Calu3 (cell line): ENCODE data around the gene HBZ. TPM values are rescaled to one million over a fixed set of nuclear protein-coding genes. Genes with fewer than 3 reads are reported as not detected.
"Not testable (repeated sequence)": the region's sequence is repeated elsewhere in the genome, so short reads cannot be mapped to it uniquely, and the experiment has no call there.

ENCODE experiments used
- BruUV-seq: library from RNA; stranded (reverse); fragments of 400-500 nt; replicated peaks from 2 replicates; lab custom pipeline; 2021; lab: Mats Ljungman, UMichigan
- CTCF ChIA-PET: fragments of 300-600 bp; sonication (Branson Sonifier 250); formaldehyde crosslinking; loops from one replicate; lab custom pipeline; 2022; ENCODE audit warnings: antibody characterized with exemption; lab: Charles Lee
- DNase-seq: peaks from one replicate; pipeline ENCODE4 v3.0.0; 2022
- H3K27ac Mint-ChIP-seq: one replicate; pipeline ENCODE4 v1.8.0; 2022; ENCODE audit warnings: mixed read lengths; ENCODE audit not compliant: unreplicated experiment
- H3K27me3 Mint-ChIP-seq: one replicate; pipeline ENCODE4 v1.8.0; 2022; ENCODE audit warnings: mixed read lengths; ENCODE audit not compliant: unreplicated experiment
- H3K36me3 Mint-ChIP-seq: one replicate; pipeline ENCODE4 v1.8.0; 2022; ENCODE audit warnings: mild to moderate bottlenecking, moderate library complexity, mixed read lengths; ENCODE audit not compliant: insufficient read depth, unreplicated experiment
- H3K4me1 Mint-ChIP-seq: one replicate; pipeline ENCODE4 v1.8.0; 2022; ENCODE audit warnings: mild to moderate bottlenecking, low read depth, mixed read lengths; ENCODE audit not compliant: unreplicated experiment
- H3K4me3 Mint-ChIP-seq: one replicate; pipeline ENCODE4 v1.8.0; 2022; ENCODE audit warnings: mild to moderate bottlenecking, low read depth, moderate library complexity, mixed read lengths; ENCODE audit not compliant: unreplicated experiment
- H3K9me3 Mint-ChIP-seq: one replicate; pipeline ENCODE4 v1.8.0; 2022; ENCODE audit warnings: low read depth, mixed read lengths; ENCODE audit not compliant: unreplicated experiment
- CTCF ChIP-seq: fragments of 200-600 bp; IDR thresholded peaks from one replicate; pipeline ENCODE4 v1.8.0; 2022; ENCODE audit warnings: antibody characterized with exemption; ENCODE audit not compliant: unreplicated experiment
- intact Hi-C: fragments of 100-400 bp; cut with micrococcal nuclease; formaldehyde crosslinking; loops from one replicate; pipeline ENCODE4 v1.10.0; 2022; ENCODE audit not compliant: unreplicated experiment
- total RNA-seq: library from RNA; stranded (reverse); gene quantifications from 2 replicates; pipeline ENCODE4 v1.2.3, GENCODE V29; 2022

HBZ gene
- total RNA-seq, 1 experiment from 2014 or later, result not detected

- Mint-ChIP-seq H3K9me3 (no peaks in the 10 kb centered on the region), H3K27me3 (peaks cover 39% of the 10 kb centered on the region), H3K27ac (no peak overlapping the region), H3K4me3 (no peak overlapping the region), H3K4me1 (no peaks in the 10 kb centered on the region), H3K36me3 (peaks cover 6% of the 10 kb centered on the region)
- no TSS peak for BruUV-seq
- TF ChIP-seq CTCF, result no peak
- DNase-seq, result no peak
- intact Hi-C loops, result no loop called here
- CTCF ChIA-PET, result interaction anchor here (0.6 kb wide), 1 partner anchor 91 kb away, joined by 5 read pairs; the partner anchor contains the start of genes POLR3K and SNRNP25
Measured at GRCh38 chr16:144797-145252, 7.6 kb upstream of the HBZ start.

- intact Hi-C loops, result no loop called here
- CTCF ChIA-PET, result no interaction called here
- Mint-ChIP-seq H3K27me3 (peaks cover 55% of the 10 kb centered on the region), H3K9me3 (no peaks in the 10 kb centered on the region), H3K36me3 (no peaks in the 10 kb centered on the region), H3K27ac (no peak overlapping the region), H3K4me3 (no peak overlapping the region), H3K4me1 (no peaks in the 10 kb centered on the region)
- TF ChIP-seq CTCF, result no peak
- DNase-seq, result no peak
- BruUV-seq, result no TSS peak
Measured at GRCh38 chr16:146646-147045, 5.8 kb upstream of the HBZ start.

GRCh38 chr16:149024-149660 lies 3.3 kb upstream of the HBZ start:
- Mint-ChIP-seq H3K4me3 (no peak overlapping the region), H3K9me3 (no peaks in the 10 kb centered on the region), H3K27me3 (peaks cover 58% of the 10 kb centered on the region), H3K36me3 (peaks cover 1% of the 10 kb centered on the region), H3K27ac (no peak overlapping the region), H3K4me1 (no peaks in the 10 kb centered on the region)
- TF ChIP-seq CTCF, result no peak
- intact Hi-C loops, result no loop called here
- BruUV-seq, result no TSS peak
- CTCF ChIA-PET, result no interaction called here
- no peak for DNase-seq

GRCh38 chr16:153129-153521 lies 681 bp downstream of the HBZ start:
- DNase-seq, H3K4me1 Mint-ChIP-seq, H3K36me3 Mint-ChIP-seq, BruUV-seq, CTCF ChIA-PET, H3K27ac Mint-ChIP-seq, H3K9me3 Mint-ChIP-seq, H3K4me3 Mint-ChIP-seq, intact Hi-C loops: not testable (repeated sequence)
- H3K27me3 Mint-ChIP-seq, result peaks cover 73% of the 10 kb centered on the region

- peak overlapping the region; percentile 72 for H3K4me3 Mint-ChIP-seq
- intact Hi-C loops, CTCF ChIA-PET, H3K36me3 Mint-ChIP-seq, H3K27ac Mint-ChIP-seq, H3K4me1 Mint-ChIP-seq, DNase-seq, H3K9me3 Mint-ChIP-seq, BruUV-seq: not testable (repeated sequence)
- H3K27me3 Mint-ChIP-seq, result peaks cover 73% of the 10 kb centered on the region
Measured at GRCh38 chr16:153550-154216, 1.2 kb downstream of the HBZ start.
